VCaP (cell line): ENCODE measurements around the gene PDC.

Experiments used
- H3K27ac ChIP-seq: fragments of 450-650 bp; 2 replicates; pipeline ENCODE4 v1.5.1; 2017
- CTCF ChIP-seq: fragments of 450-650 bp; conservative IDR thresholded peaks from 2 replicates; pipeline ENCODE4 v1.5.1; 2017; ENCODE audit warnings: mild to moderate bottlenecking, moderate library complexity

The PDC gene

GRCh38 chr1:186497651-186498050, 36.7 kb upstream of the PDC start:
- TF ChIP-seq CTCF, result no peak
- no peak overlapping the region for H3K27ac ChIP-seq

GRCh38 chr1:186496171-186496851, 35.4 kb upstream of the PDC start:
- H3K27ac ChIP-seq, result no peak overlapping the region
- TF ChIP-seq CTCF, result no peak

- no peak for TF ChIP-seq CTCF
- no peak overlapping the region for H3K27ac ChIP-seq
These were observed 33.9 kb upstream of the PDC start for GRCh38 chr1:186494832-186495271.

- no peak for TF ChIP-seq CTCF
- peak overlapping the region; percentile 53 for H3K27ac ChIP-seq
These were observed 31.8 kb upstream of the PDC start for GRCh38 chr1:186492531-186493291.

- no peak for TF ChIP-seq CTCF
- H3K27ac ChIP-seq, result no peak overlapping the region
These were observed 30.4 kb upstream of the PDC start for GRCh38 chr1:186491336-186491735.

GRCh38 chr1:186487163-186487562, 26.2 kb upstream of the PDC start:
- no peak for TF ChIP-seq CTCF
- no peak overlapping the region for H3K27ac ChIP-seq

GRCh38 chr1:186486061-186486460, 25.1 kb upstream of the PDC start:
- TF ChIP-seq CTCF, result no peak
- no peak overlapping the region for H3K27ac ChIP-seq
